ENCODE results near the gene MYH14. TPM values are rescaled to one million over a fixed set of nuclear protein-coding genes. Genes with fewer than 3 reads are reported as not detected.
A peak's percentile ranks its signal among the peaks of the same experiment; 100 is the strongest.

The MYH14 gene
- total and polyA plus RNA-seq, 2 of the 13 experiments (the other 11 are each of a cell fraction or from before 2014, with no cell fraction given), result 5.5 to 5.8 TPM

- TF ChIP-seq PATZ1 (CRISPR knock-in tag; IDR thresholded peaks at IDR 0.05) (peak; percentile 83), FOXP4 (CRISPR knock-in tag; IDR thresholded peaks at IDR 0.05) (0 out of 2 replicates have a peak, but pooled peaks have one; percentile 13), KDM3A (CRISPR knock-in tag; IDR thresholded peaks at IDR 0.05; ENCODE audit: low read depth) (0 out of 2 replicates have a peak, but pooled peaks have one; percentile 34), ZSCAN12 (CRISPR knock-in tag; IDR thresholded peaks at IDR 0.05) (0 out of 2 replicates have a peak, but pooled peaks have one; percentile 46), NAIF1 (CRISPR knock-in tag; IDR thresholded peaks at IDR 0.05; ENCODE audit: borderline replicate concordance) (no peak), XRCC5 (optimal IDR thresholded peaks at IDR 0.05; ENCODE audit: low read length) (peak; percentile 58), ZMYM4 (CRISPR knock-in tag; IDR thresholded peaks at IDR 0.05) (peak; percentile 64)
- TF ChIP-seq, protein P1, sequence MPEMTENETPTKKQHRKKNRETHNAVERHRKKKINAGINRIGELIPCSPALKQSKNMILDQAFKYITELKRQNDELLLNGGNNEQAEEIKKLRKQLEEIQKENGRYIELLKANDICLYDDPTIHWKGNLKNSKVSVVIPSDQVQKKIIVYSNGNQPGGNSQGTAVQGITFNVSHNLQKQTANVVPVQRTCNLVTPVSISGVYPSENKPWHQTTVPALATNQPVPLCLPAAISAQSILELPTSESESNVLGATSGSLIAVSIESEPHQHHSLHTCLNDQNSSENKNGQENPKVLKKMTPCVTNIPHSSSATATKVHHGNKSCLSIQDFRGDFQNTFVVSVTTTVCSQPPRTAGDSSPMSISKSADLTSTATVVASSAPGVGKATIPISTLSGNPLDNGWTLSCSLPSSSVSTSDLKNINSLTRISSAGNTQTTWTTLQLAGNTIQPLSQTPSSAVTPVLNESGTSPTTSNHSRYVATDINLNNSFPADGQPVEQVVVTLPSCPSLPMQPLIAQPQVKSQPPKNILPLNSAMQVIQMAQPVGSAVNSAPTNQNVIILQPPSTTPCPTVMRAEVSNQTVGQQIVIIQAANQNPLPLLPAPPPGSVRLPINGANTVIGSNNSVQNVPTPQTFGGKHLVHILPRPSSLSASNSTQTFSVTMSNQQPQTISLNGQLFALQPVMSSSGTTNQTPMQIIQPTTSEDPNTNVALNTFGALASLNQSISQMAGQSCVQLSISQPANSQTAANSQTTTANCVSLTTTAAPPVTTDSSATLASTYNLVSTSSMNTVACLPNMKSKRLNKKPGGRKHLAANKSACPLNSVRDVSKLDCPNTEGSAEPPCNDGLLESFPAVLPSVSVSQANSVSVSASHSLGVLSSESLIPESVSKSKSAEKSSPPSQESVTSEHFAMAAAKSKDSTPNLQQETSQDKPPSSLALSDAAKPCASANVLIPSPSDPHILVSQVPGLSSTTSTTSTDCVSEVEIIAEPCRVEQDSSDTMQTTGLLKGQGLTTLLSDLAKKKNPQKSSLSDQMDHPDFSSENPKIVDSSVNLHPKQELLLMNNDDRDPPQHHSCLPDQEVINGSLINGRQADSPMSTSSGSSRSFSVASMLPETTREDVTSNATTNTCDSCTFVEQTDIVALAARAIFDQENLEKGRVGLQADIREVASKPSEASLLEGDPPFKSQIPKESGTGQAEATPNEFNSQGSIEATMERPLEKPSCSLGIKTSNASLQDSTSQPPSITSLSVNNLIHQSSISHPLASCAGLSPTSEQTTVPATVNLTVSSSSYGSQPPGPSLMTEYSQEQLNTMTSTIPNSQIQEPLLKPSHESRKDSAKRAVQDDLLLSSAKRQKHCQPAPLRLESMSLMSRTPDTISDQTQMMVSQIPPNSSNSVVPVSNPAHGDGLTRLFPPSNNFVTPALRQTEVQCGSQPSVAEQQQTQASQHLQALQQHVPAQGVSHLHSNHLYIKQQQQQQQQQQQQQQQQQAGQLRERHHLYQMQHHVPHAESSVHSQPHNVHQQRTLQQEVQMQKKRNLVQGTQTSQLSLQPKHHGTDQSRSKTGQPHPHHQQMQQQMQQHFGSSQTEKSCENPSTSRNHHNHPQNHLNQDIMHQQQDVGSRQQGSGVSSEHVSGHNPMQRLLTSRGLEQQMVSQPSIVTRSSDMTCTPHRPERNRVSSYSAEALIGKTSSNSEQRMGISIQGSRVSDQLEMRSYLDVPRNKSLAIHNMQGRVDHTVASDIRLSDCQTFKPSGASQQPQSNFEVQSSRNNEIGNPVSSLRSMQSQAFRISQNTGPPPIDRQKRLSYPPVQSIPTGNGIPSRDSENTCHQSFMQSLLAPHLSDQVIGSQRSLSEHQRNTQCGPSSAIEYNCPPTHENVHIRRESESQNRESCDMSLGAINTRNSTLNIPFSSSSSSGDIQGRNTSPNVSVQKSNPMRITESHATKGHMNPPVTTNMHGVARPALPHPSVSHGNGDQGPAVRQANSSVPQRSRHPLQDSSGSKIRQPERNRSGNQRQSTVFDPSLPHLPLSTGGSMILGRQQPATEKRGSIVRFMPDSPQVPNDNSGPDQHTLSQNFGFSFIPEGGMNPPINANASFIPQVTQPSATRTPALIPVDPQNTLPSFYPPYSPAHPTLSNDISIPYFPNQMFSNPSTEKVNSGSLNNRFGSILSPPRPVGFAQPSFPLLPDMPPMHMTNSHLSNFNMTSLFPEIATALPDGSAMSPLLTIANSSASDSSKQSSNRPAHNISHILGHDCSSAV (CRISPR knock-in tag; IDR thresholded peaks at IDR 0.05; ENCODE audit: borderline replicate concordance), result no peak
- TF ChIP-seq, protein P2, sequence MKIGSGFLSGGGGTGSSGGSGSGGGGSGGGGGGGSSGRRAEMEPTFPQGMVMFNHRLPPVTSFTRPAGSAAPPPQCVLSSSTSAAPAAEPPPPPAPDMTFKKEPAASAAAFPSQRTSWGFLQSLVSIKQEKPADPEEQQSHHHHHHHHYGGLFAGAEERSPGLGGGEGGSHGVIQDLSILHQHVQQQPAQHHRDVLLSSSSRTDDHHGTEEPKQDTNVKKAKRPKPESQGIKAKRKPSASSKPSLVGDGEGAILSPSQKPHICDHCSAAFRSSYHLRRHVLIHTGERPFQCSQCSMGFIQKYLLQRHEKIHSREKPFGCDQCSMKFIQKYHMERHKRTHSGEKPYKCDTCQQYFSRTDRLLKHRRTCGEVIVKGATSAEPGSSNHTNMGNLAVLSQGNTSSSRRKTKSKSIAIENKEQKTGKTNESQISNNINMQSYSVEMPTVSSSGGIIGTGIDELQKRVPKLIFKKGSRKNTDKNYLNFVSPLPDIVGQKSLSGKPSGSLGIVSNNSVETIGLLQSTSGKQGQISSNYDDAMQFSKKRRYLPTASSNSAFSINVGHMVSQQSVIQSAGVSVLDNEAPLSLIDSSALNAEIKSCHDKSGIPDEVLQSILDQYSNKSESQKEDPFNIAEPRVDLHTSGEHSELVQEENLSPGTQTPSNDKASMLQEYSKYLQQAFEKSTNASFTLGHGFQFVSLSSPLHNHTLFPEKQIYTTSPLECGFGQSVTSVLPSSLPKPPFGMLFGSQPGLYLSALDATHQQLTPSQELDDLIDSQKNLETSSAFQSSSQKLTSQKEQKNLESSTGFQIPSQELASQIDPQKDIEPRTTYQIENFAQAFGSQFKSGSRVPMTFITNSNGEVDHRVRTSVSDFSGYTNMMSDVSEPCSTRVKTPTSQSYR (CRISPR knock-in tag; IDR thresholded peaks at IDR 0.05; ENCODE audit: borderline replicate concordance), result peak; percentile 62
- TF ChIP-seq, protein P3, sequence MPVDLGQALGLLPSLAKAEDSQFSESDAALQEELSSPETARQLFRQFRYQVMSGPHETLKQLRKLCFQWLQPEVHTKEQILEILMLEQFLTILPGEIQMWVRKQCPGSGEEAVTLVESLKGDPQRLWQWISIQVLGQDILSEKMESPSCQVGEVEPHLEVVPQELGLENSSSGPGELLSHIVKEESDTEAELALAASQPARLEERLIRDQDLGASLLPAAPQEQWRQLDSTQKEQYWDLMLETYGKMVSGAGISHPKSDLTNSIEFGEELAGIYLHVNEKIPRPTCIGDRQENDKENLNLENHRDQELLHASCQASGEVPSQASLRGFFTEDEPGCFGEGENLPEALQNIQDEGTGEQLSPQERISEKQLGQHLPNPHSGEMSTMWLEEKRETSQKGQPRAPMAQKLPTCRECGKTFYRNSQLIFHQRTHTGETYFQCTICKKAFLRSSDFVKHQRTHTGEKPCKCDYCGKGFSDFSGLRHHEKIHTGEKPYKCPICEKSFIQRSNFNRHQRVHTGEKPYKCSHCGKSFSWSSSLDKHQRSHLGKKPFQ (CRISPR knock-in tag; IDR thresholded peaks at IDR 0.05; ENCODE audit: insufficient replicate concordance), result peak; percentile 11
These were observed 122.1 kb downstream of the MYH14 start (continued) for GRCh38 chr19:50325310-50326100.
